Tibial nerve (tissue), 4 donors: ENCODE results near the gene SMARCA4. TPM values are rescaled to one million over a fixed set of nuclear protein-coding genes. Genes with fewer than 3 reads are reported as not detected.

Experiments
- DNase-seq, 2 donors: peaks; one replicate each; pipeline ENCODE4 v3.0.0-alpha.2; 2019; ENCODE audit warnings: low spot score in 2 of 2
- H3K27ac ChIP-seq, 4 donors: fragments of 200-600 bp; sonication (generic) in 3 of 4; one replicate each; pipeline ENCODE4 v1.5.1; 2017 to 2019; ENCODE audit warnings: mild to moderate bottlenecking in 1 of 4
- H3K27me3 ChIP-seq, 2 donors: fragments of 200-600 bp; sonication (generic) in 1 of 2; one replicate each; pipeline versions ENCODE4 v1.5.1 to v1.6.0; 2017 to 2019
- H3K36me3 ChIP-seq, 3 donors: fragments of 200-600 bp; sonication (generic); one replicate each; pipeline ENCODE4 v1.5.1; 2018 to 2019
- H3K4me1 ChIP-seq, 4 donors: fragments of 200-600 bp; sonication (generic) in 3 of 4; one replicate each; pipeline ENCODE4 v1.5.1; 2017 to 2019
- H3K4me3 ChIP-seq, 4 donors: fragments of 200-600 bp; sonication (generic) in 3 of 4; one replicate each; pipeline ENCODE4 v1.5.1; 2017 to 2019; ENCODE audit warnings: mild to moderate bottlenecking in 1 of 4, moderate library complexity in 1 of 4
- H3K9me3 ChIP-seq, 4 donors: fragments of 200-600 bp; sonication (generic) in 3 of 4; one replicate each; pipeline ENCODE4 v1.5.1; 2017 to 2019
- CTCF ChIP-seq, 5 experiments: fragments of 200-600 bp in 3 of 5; fragments of 450-650 bp in 2 of 5; sonication (generic) in 3 of 5; IDR thresholded peaks; one replicate each; pipeline ENCODE4 v1.5.1; 2016 to 2019; ENCODE audit warnings: antibody characterized with exemption in 5 of 5, mild to moderate bottlenecking in 3 of 5, moderate library complexity in 2 of 5
- EP300 ChIP-seq, 2 donors: sonication (generic); formaldehyde crosslinking; IDR thresholded peaks; one replicate each; pipeline ENCODE4 v1.6.1; 2017; ENCODE audit warnings: antibody characterized with exemption in 2 of 2, mild to moderate bottlenecking in 1 of 2
- POLR2A ChIP-seq, 2 donors: fragments of 450-650 bp; IDR thresholded peaks; one replicate each; pipeline ENCODE4 v1.6.1; 2017; ENCODE audit warnings: antibody characterized with exemption in 2 of 2, mild to moderate bottlenecking in 2 of 2, moderate library complexity in 2 of 2
- WGBS, 2 donors: methylation state at CpG; one replicate each; pipeline ENCODE4 v1.1.5; 2018; 5-methylcytosine and 5-hydroxymethylcytosine counted together
- total RNA-seq, 4 donors: library from RNA; depleted of rRNA; stranded (reverse); fragments of >200 nt; gene quantifications; one replicate each; pipeline ENCODE4 v1.1.0, GENCODE V29; 2016

SMARCA4 gene
- total RNA-seq, 4 donors from 2014 or later: 54.2 to 122 (median 73.9) TPM

GRCh38 chr19:11031421-11032070 lies 70.7 kb downstream of the SMARCA4 start:
- no peak overlapping the region for H3K4me3 ChIP-seq
- no peak for DNase-seq
- peaks cover 0 to 10% (median 5%) of the 10 kb centered on the region in 4 donors for H3K4me1 ChIP-seq
- H3K36me3 ChIP-seq: peaks cover 0 to 100% (median 36%) of the 10 kb centered on the region in 3 donors
- TF ChIP-seq CTCF (IDR thresholded peaks at IDR 0.05): no peak
- no peak for TF ChIP-seq POLR2A (IDR thresholded peaks at IDR 0.05)
- no peak for TF ChIP-seq EP300 (IDR thresholded peaks at IDR 0.05)
- no peaks in the 10 kb centered on the region for H3K27me3 ChIP-seq
- no peaks in the 10 kb centered on the region for H3K9me3 ChIP-seq
- no peak overlapping the region for H3K27ac ChIP-seq
- 88 to 92% methylated on average over 20 to 21 of the region's 21 CpGs for WGBS, 2 donors

GRCh38 chr19:11033251-11033650 lies 72.4 kb downstream of the SMARCA4 start:
- H3K4me1 ChIP-seq: peaks cover 0 to 10% (median 5%) of the 10 kb centered on the region in 4 donors
- 91 to 94% methylated on average over 20 to 22 of the region's 22 CpGs for WGBS, 2 donors
- no peak for DNase-seq
- H3K36me3 ChIP-seq: peaks cover 0 to 99% (median 31%) of the 10 kb centered on the region in 3 donors
- no peak for TF ChIP-seq EP300 (IDR thresholded peaks at IDR 0.05)
- TF ChIP-seq POLR2A (IDR thresholded peaks at IDR 0.05): no peak
- TF ChIP-seq CTCF (IDR thresholded peaks at IDR 0.05): no peak
- no peaks in the 10 kb centered on the region for H3K9me3 ChIP-seq
- no peak overlapping the region for H3K27ac ChIP-seq
- no peaks in the 10 kb centered on the region for H3K27me3 ChIP-seq
- no peak overlapping the region for H3K4me3 ChIP-seq

GRCh38 chr19:11033763-11034162 lies 72.9 kb downstream of the SMARCA4 start:
- DNase-seq: no peak
- no peak overlapping the region for H3K4me3 ChIP-seq
- peaks cover 0 to 99% (median 31%) of the 10 kb centered on the region in 3 donors for H3K36me3 ChIP-seq
- H3K9me3 ChIP-seq: no peaks in the 10 kb centered on the region
- no peaks in the 10 kb centered on the region for H3K27me3 ChIP-seq
- no peak overlapping the region for H3K27ac ChIP-seq
- TF ChIP-seq CTCF (IDR thresholded peaks at IDR 0.05) (no peak), EP300 (IDR thresholded peaks at IDR 0.05) (no peak), POLR2A (IDR thresholded peaks at IDR 0.05) (no peak)
- H3K4me1 ChIP-seq: peaks cover 0 to 10% (median 5%) of the 10 kb centered on the region in 4 donors
- 91 to 94% methylated on average over 35 of the region's 35 CpGs for WGBS, 2 donors

- H3K27me3 ChIP-seq: no peaks in the 10 kb centered on the region
- DNase-seq: no peak
- 88 to 90% methylated on average over 34 to 36 of the region's 38 CpGs for WGBS, 2 donors
- H3K4me3 ChIP-seq: no peak overlapping the region
- H3K36me3 ChIP-seq: peaks cover 0 to 98% (median 31%) of the 10 kb centered on the region in 3 donors
- TF ChIP-seq CTCF (IDR thresholded peaks at IDR 0.05) (no peak), POLR2A (IDR thresholded peaks at IDR 0.05) (no peak), EP300 (IDR thresholded peaks at IDR 0.05) (no peak)
- H3K4me1 ChIP-seq: peaks cover 0 to 10% (median 5%) of the 10 kb centered on the region in 4 donors
- H3K9me3 ChIP-seq: no peaks in the 10 kb centered on the region
- no peak overlapping the region for H3K27ac ChIP-seq
Measured at GRCh38 chr19:11034449-11035213, 73.8 kb downstream of the SMARCA4 start.
